Femur (tissue), 1 donor: ENCODE results near the gene PDXP.
"Not testable (repeated sequence)": the region's sequence is repeated elsewhere in the genome, so short reads cannot be mapped to it uniquely, and the experiment has no call there.

Experiments used
- DNase-seq: peaks from one replicate; pipeline ENCODE4 v3.0.0-alpha.2; 2017

The PDXP gene

DNA sequence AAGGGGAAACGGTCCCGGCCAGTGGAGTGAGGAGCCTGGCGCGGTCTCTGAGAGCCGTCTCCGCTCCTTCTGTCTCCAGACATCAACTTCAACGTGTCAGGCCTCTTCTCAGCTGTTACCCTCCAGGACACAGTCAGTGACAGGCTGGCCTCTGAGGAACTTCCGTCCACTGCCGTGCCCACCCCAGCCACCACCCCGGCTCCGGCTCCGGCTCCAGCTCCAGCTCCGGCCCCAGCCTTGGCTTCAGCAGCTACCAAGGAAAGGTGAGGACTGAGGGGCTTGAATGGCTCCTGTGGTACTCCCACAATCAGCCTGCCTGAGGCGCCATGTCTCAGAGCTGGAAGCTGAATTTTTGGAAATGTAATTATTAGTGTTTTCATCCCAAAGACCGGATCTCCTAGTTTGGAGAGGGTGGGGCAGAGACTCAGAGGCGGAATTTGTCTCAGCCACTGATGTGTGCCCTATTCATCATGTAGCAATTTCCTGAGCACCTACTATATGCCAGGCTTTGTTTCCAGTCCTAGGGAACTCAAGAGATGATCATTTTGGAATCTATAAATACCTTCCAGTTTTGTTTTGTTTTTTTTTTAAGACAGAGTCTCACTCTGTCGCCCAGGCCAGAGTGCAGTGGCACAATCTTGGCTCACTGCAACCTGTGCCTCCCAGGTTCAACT is 7.9 kb upstream of the PDXP start:
- no peak for DNase-seq

DNA sequence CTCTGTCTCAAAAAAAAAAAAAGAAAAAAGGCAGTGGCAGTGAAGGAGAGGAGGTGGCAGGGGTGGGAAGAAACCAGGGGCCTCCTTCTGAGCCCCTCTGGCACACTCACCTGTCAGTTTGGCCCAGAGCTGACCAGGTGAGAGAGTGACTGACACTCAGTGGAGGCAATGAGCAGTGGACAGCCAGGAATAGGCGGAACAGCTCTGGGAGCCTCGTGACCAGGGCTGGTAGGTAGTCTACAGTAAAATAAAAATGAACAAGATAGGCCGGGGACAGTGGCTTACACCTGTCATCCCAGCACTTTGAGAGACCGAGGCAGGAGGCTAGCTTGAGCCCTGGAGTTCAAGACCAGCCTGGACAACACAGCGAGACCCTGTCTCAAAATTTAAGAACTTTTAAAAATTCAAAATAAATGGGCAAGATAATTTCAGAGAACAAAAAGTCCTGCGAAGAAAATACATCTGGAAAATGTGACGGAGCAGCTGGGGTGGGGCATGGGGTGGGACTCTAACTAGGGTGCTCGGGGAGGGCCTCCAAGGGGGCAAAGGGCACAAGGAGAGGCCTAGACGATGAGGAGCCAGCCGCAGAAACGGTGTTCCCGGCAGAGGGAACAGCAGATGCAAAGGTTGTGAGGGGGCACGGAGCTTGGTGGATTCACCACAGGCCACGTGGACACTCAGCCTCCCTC is 3.8 kb upstream of the PDXP start:
- DNase-seq: no peak

DNA sequence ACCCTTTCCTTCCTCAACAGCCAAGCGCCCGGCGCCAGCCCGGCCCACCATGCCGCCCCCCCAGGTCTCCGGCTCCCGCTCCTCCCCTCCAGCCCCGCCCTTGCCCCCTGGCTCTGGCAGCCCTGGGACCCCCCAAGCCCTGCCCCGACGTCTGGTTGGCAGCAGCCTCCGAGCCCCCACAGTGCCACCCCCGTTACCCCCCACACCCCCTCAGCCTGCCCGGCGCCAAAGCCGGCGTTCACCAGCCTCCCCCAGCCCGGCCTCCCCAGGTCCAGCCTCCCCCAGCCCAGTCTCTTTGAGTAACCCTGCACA is 3.3 kb upstream of the PDXP start:
- DNase-seq: no peak

DNA sequence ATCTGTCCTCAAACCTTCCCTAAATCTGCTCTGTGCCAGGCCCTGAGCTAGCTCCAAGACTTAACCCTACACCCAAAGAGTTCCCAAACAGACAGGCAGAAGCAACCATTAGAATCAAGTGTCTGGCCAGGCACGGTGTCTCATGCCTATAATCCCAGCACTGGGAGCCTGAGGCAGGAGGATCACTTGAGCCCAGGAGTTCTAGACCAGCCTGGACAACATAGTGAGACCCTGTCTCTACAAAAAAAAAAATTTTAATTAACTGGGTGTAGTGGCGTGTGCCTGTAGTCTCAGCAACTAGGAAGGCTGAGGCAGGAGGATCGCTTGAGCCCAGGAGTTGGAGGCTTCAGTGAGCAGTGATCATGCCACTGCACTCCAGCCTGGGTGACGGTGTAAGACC is 1.9 kb upstream of the PDXP start:
- DNase-seq: not testable (repeated sequence)

DNA sequence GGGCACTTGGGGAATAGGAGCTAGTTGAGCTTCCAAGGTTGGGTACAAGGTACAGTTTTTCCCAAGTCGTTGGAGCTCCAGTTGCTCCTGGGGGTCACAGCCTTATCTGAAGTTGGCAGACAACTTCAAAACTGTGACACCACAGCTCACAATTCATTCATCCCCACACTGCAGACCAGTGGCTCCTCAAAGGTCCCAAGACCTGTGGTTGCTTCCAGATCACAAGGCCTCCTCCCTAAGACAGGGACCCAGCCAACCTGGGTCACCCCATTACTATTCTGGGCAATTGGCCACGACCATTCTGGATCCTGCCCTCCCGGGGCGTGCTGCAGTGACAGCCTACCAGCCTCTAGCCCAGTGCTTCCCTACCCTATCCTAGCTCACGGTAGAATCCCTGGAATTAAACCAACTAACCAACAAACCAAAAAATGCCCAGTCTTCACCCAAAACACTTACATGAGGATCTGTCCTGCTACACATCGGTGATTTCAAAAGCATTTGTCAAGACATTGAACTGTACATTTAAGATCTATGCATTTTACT is 862 bp upstream of the PDXP start:
- DNase-seq: no peak

DNA sequence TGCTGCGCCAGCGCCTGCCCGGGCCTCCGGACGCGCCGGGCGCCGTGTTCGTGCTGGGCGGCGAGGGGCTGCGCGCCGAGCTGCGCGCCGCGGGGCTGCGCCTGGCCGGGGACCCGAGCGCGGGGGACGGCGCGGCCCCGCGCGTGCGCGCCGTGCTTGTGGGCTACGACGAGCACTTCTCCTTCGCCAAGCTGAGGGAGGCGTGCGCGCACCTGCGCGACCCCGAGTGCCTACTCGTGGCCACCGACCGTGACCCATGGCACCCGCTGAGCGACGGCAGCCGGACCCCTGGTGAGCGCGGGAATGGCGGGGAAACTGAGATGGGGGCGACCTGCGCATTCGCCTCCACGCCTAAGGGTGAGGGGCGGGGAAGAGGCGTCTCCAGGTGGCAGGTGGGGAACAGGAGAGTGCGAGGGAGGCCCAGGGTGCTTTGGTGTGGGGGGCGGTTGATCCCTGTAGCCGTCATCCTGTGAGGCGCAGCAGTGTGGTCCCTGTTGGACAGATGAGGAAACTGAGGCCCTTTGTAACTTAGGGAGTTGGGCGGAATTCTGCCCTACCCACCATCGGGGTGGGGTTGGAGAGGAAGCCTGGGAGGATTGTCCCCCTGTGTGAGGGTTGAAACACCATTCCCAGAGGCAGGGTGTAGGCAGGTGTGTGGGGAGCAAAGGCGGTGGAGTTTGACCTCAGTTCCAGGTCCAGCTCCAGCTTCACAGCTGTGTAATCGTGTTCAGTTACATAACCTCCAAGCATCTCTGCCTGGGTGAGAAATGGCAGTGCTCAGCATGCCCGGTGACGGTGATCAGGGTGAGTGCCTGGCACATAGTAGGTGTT is 758 bp downstream of the PDXP start:
- DNase-seq: no peak

DNA sequence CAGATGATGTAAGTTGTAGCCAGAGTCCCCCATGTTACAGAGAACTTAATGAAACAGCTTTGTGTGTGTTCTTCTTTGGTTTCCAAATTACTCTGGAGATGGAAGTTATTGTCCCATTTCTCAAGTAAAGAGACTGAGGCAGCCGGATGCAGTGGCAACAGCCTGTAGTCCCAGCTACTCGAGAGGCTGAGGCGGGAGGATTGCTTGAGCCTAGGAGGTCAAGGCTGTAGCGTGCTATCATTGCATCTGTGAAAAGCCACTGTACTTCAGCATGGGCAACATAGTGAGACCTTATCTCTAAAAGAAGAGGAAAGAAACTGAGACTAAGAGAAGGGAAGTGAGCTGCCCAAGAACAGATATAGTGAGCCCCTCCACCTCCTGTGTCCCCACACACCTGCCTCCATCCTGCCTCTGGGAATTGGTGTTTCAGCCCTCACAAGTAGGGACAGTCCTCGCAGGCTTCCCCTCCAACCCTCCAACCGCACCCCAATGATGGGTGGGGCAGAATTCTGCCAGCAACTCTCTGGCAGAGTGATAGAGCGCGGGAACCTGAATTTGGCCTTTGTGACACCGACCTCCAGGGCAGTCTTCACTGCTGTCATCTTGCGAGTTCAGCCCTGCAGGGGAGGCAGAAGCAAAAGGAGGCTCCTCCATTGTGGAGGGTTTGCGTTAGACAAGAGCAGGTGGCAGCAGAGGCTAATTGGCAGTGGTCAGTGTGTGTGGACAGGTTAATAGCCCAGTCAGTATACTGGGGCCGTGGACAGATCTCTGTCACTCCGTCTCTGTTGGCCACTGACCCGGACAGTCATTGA is 1.6 kb downstream of the PDXP start:
- DNase-seq: no peak

DNA sequence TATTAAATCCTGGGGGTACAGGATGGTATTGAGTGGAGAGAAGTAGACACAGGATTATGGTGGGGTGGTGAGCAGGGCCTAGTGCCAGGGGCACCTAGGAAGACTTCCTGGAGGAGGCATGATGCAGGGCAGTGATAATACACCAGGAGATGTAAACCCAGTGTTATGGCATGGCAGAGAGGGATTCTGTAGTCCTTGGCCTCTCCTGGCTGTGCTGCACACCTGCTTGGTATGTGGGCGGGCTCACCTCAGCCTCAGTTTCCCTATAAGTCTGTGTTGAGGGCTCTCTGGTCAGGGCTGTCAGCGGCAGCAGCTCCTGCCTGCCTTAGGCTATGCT is 2.2 kb downstream of the PDXP start:
- DNase-seq: no peak

DNA sequence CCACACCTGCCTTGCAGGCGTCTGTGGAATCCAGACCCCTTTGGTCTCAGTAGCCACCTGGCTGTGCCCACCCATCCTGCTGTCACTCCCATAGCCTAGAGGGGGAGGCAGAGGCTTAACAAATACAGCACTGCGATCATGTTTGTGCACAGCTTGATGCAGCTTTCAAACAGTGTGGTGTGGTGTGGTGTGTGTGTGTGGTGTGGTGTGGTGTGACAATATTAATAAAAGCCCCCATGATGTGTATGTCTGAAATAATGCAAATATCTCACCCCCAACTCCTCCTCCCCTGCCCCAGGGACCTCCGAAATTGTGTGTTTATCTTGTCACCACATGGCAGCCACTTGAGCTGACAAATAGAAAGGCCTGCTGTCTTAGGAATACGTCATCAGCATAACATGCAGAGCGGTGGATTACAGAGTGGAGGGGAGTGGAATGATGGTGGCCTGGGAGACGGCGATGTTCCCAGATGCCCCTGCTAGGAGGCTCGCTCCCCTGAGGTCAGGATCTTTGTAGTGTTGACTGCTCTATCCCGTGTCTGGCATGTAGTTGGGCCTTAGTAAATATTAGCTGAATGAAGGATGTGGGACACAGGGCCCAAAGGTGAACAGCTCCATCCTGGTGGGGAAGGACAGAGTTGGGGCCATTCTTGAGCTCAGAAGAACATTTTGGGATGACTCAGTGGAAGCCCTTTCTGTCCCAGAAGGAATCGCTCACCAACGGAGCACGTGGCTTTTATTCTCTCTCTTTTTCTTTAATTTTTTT is 2.8 kb downstream of the PDXP start:
- DNase-seq: peak; percentile 63

DNA sequence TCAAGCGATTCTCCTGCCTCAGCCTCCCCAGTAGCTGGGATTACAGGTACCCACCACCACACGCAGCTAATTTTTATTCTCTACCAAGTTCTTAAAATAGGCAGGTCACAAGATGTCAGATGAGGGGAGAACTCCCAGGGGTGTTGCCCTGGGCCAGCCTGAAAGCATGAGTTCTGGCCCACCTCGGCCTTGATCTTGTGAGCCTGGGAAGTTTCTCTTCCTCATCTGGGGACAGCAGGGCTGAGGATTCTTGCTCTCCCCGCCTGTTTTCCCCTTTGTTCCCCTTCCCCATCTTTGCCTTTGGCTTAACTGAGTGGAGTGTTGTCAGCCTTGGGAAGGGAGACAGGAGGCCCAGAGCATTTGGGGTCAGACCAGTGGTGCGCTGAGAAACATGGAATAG is 3.5 kb downstream of the PDXP start:
- DNase-seq: no peak

DNA sequence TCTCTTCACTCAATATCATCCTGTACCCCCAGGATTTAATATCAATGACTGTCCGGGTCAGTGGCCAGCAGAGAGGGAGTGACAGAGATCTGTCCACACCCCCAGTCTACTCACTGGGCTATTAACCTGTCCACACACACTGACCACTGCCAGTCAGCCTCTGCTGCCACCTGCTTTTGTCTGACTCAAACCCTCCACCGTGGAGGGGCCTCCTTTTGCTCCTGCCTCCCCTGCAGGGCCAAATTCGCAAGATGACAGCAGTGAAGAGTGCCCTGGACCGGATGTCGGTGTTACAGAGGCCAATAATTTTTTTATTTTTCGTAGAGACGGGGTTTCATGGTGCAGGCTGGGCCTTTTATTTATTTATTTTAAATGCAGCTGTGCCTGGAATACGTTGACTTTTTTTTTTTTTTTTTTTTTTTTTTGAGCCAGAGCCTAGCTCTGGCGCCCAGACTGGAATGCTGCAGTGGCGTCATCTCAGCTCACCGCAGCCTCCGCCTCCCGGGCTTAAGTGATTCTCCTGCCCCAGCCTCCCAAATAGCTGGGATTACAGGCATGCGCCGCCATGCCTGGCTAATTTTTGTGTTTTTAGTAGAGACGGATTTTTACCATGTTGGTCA is 5.1 kb downstream of the PDXP start:
- no peak for DNase-seq

DNA sequence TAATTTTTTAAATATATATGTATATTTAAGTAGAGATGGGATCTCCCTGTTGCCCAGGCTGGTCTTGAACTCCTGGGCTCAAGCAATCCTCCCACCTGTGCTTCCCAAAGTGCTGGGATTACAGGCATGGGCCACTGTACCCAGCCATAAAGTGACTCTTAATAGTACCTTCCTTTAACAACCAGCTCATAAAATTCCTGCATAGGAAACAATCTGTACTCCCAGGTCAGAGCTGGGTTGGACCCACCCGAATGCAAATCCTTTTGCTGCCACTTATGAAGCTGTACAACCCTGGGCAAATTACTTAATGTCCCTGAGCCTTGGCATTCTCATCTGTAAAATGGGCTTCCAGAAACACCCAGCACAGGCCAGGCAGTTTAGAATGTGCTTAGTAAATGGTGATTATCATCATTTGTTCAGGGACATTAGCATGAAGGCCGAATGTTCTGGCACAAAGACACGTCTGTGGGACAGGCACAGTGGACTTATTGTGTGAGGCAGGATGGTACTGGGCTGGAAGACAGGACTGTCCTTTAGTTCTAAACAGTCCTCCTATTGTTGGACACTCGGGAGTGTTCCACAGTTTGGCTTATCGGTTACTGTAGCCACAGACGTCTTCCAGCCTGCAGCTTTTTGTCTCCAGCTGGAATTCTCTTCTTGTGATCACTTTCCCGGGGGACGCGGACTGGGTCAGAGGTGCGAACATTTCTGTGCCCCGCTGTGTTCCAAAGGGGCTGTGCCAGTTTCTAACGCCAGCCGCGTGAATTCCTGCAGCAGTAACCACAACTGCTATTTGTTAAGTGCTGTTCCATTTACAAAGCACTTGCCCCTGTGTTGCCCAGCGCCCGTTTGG is 6.0 kb downstream of the PDXP start:
- no peak for DNase-seq

DNA sequence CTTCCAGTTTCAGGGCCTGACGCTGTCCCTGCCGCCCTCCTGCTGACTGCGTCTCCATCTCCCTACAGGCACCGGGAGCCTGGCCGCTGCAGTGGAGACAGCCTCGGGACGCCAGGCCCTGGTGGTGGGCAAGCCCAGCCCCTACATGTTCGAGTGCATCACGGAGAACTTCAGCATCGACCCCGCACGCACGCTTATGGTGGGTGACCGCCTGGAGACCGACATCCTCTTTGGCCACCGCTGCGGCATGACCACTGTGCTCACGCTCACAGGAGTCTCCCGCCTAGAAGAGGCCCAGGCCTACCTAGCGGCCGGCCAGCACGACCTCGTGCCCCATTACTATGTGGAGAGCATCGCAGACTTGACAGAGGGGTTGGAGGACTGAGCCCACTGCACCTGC is 7.0 kb downstream of the PDXP start:
- DNase-seq: no peak

DNA sequence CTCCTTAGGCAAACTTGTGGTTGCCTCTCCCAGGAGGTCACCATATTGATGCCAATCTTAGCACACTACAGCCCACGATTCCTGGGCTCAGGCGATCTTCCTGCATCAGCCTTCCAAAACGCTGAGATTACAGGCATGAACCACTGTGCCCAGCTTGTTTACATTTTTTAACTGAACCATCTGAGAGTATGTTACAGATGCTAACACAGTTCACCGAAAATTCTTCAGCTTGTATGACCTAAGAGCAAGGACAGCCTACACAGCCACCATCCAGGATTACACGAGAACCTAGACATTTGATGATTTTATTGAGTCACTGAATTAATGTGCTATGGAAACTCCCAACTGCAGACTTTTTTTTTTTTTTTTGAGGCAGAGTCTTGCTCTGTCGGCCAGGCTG is 11.1 kb downstream of the PDXP start:
- no peak for DNase-seq

DNA sequence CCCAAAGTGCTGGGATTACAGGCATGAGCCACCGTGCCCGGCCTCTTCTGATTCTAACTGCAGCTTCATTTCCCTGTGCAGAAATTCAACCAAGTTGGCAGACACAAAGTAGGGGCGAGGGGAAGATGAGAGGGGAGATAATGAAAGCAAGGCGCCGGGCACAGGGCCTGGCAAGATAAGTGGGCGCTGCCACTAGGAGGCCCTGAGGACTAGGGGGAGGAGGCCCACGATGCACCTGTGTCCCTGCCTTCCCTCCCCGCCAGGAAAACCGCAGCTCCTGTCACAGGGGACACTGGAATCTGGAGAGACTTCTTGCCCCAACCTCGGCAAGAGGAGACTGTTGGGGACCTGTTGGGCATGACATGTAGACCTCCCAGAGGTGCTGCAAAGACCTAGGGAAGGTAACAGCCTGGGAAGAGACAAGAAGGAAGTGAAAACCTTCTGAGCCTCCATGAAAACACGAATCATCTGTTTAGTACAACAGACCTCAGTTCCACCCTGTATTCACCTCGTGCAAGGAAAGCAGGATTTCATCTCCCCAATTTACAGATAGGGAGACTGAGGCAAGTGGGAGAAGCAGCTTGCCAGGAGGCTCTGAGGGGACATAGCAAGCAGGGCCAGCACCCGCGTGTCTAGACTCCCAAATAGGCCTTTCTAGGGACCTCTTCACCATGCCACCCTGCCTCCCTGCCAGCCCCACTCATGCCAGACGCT is 13.8 kb downstream of the PDXP start:
- DNase-seq: no peak

DNA sequence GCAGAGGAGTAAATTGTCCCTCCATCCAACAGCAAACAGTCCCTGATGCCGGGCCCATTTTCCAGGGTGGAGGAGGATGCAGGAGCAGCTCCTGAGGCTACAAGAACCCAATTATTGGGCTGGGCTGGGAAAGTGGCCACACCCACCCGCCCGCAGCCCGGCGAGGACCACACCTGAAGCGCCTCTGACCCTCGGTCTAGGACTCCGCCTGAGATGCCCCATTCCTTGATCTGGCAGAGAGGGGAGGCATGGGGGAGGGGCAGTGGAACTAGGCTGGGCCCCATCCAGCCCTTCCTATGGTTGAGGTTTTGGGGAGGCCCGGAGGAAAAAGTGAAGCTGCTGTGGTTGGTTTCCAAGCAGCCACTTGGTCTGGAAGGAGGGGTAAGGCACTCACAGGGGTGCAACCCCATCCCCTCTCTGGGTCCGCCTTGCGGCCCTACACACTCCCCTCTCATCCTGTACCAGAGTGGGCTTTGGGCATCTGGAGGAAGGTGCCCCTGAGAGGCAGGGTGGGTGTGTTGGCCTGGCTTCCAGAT is 14.5 kb downstream of the PDXP start:
- no peak for DNase-seq

DNA sequence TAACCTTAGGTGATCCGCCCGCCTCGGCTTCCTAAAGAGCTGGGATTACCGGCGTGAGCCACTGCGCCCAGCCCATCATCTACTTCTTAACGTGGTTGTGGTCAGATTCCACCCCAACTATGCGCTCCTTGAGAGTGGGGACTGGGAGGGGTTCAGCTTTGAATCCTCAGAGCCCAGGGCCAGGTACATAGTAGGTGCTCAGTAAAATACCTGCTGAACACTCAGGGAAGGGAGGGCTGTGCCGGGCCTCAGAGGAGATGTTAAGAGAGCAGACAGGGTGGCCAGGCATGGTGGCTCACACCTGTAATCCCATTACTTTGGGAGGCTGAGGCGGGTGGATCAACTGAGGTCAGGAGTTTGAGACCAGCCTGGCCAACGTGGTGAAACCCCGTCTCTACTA is 15.7 kb downstream of the PDXP start:
- no peak for DNase-seq

DNA sequence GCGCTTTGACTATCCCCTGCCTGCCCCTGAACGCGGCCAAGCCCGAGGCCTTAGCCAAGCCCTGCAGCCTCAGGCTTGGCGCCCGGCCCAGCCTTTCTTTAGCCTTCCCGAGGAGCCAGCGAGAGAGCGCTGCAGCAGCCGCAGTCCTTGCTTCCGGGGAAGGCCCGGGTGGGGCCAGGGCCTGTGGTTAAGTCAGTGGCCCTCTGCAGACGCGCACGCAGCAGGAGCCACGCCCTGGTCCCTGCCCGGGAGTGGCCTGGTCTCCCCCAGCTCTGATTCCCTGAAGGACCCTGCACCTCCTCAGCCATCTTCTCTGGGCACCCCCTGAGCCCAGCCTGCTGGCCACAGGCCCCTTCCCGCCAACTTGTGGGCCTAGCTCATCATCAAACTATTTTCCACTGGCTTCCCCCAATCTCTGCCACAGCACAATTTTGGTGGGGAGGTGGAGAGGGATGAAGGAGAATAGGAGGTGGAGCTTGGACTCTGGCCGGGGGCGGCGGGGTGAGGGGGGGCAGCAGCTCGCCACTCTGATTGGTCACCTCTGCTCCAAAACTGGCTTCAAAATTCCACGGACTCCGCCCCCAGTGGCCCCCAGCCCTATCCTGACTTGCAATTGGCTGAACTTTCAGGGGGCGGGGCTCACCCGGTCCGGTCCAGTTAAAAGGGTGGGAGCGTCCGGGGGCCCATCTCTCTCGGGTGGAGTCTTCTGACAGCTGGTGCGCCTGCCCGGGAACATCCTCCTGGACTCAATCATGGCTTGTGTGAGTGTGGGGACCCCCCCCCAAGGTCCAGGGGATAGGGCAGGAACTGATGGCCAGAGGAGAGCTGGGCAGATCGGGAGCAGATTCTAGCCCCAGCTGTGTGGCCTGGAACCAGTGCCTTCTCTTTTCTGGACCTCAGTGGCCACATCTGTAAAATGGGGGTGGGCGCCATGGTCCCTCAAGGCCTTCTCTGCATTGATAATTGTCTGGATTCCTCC is 16.7 kb downstream of the PDXP start, which contains the start of gene LGALS1:
Gene LGALS1 (plus strand): TSS at position 686 of the 979 bp plus-strand sequence. CDS start 67 bp downstream, at position 753.
- DNase-seq: peak; percentile 99
